OCI-LY1 (cell line): Measurements from ENCODE around the gene SYT6.
"Not testable (repeated sequence)": the region's sequence is repeated elsewhere in the genome, so short reads cannot be mapped to it uniquely, and the experiment has no call there.

ENCODE experiments used
- H2AFZ ChIP-seq: fragments of 200-600 bp; sonication (generic), shearing (Covaris generic); 2 replicates; pipeline ENCODE4 v1.6.0; 2014; ENCODE audit warnings: antibody characterized with exemption, mild to moderate bottlenecking, low read length
- H3F3A ChIP-seq: fragments of 200-600 bp; sonication (generic), shearing (Covaris generic); 2 replicates; pipeline ENCODE4 v1.6.0; 2014; ENCODE audit warnings: mild to moderate bottlenecking, antibody characterized with exemption, low read length, moderate library complexity; ENCODE audit not compliant: insufficient read depth
- H3K27ac ChIP-seq: fragments of 200-600 bp; sonication (generic); 2 replicates; pipeline ENCODE4 v1.5.1; 2014; ENCODE audit warnings: low read length, mixed run types, mild to moderate bottlenecking, low read depth; ENCODE audit not compliant: poor library complexity, severe bottlenecking
- H3K27me3 ChIP-seq: fragments of 200-600 bp; sonication (generic); 2 replicates; pipeline ENCODE4 v1.6.0; 2014; ENCODE audit warnings: antibody characterized with exemption, mild to moderate bottlenecking, low read length, moderate library complexity; ENCODE audit not compliant: insufficient read depth
- H3K36me3 ChIP-seq: fragments of 200-600 bp; sonication (generic); 2 replicates; pipeline ENCODE4 v1.6.1; 2014; ENCODE audit warnings: mild to moderate bottlenecking, antibody characterized with exemption, low read length, moderate library complexity, mixed read lengths; ENCODE audit not compliant: insufficient read depth
- H3K4me1 ChIP-seq: fragments of 200-600 bp; sonication (generic); 2 replicates; pipeline ENCODE4 v1.5.1; 2014; ENCODE audit warnings: mild to moderate bottlenecking, low read length, moderate library complexity; ENCODE audit not compliant: insufficient read depth, severe bottlenecking
- H3K4me2 ChIP-seq: fragments of 200-600 bp; sonication (generic), shearing (Covaris generic); 2 replicates; pipeline ENCODE4 v1.6.1; 2014; ENCODE audit warnings: low read length
- H3K4me3 ChIP-seq: fragments of 200-600 bp; sonication (generic); 2 replicates; pipeline ENCODE4 v1.5.1; 2014; ENCODE audit warnings: low read length, low read depth, mild to moderate bottlenecking, mixed read lengths; ENCODE audit not compliant: poor library complexity, severe bottlenecking
- H3K79me2 ChIP-seq: fragments of 200-600 bp; shearing (Covaris generic); 2 replicates; pipeline ENCODE4 v1.6.1; 2016; ENCODE audit warnings: mixed run types, low read length, mixed read lengths; ENCODE audit not compliant: insufficient read depth
- H3K9ac ChIP-seq: fragments of 200-600 bp; sonication (generic), shearing (Covaris generic); 2 replicates; pipeline ENCODE4 v1.6.1; 2014; ENCODE audit warnings: mild to moderate bottlenecking, low read length, mixed read lengths
- H3K9me2 ChIP-seq: fragments of 200-600 bp; sonication (generic), shearing (Covaris generic); 2 replicates; pipeline ENCODE4 v1.6.1; 2014; ENCODE audit warnings: low read depth, mild to moderate bottlenecking, low read length, mixed read lengths
- H3K9me3 ChIP-seq: fragments of 200-600 bp; shearing (Covaris generic); 2 replicates; pipeline ENCODE4 v1.6.1; 2014; ENCODE audit warnings: low read length, mixed read lengths
- H4K20me1 ChIP-seq: fragments of 200-600 bp; sonication (generic), shearing (Covaris generic); 2 replicates; pipeline ENCODE4 v1.6.0; 2016; ENCODE audit warnings: mild to moderate bottlenecking, low read length; ENCODE audit not compliant: insufficient read depth
- CTCF ChIP-seq: fragments of 200-600 bp; sonication (generic), shearing (Covaris generic); IDR thresholded peaks from 2 replicates; pipeline ENCODE4 v1.5.1; 2017; ENCODE audit warnings: mild to moderate bottlenecking, antibody characterized with exemption, low read length, moderate library complexity, mixed read lengths
- EZH2 ChIP-seq: fragments of 200-600 bp; sonication (generic), shearing (Covaris generic); IDR thresholded peaks from 2 replicates; pipeline ENCODE4 v1.8.0; 2017; ENCODE audit warnings: borderline replicate concordance, mixed run types, mild to moderate bottlenecking, antibody characterized with exemption, low read length, moderate library complexity, mixed read lengths

SYT6 gene

GRCh38 chr1:114063544-114063943 lies 90.1 kb downstream of the SYT6 start:
- H3K27ac ChIP-seq = no peak overlapping the region
- H3K9me2 ChIP-seq = no peaks in the 10 kb centered on the region
- H3K79me2 ChIP-seq = no peaks in the 10 kb centered on the region
- no peaks in the 10 kb centered on the region for H3F3A ChIP-seq
- H4K20me1 ChIP-seq = no peaks in the 10 kb centered on the region
- no peaks in the 10 kb centered on the region for H3K4me1 ChIP-seq
- H3K4me2 ChIP-seq = no peak overlapping the region
- no peak overlapping the region for H3K9ac ChIP-seq
- H3K27me3 ChIP-seq = no peaks in the 10 kb centered on the region
- no peak for TF ChIP-seq CTCF
- peaks cover 3% of the 10 kb centered on the region; the same call in 1 of the 2 replicates for H3K9me3 ChIP-seq
- no peak overlapping the region for H2AFZ ChIP-seq
- H3K36me3 ChIP-seq = no peaks in the 10 kb centered on the region
- H3K4me3 ChIP-seq = no peak overlapping the region

- no peak overlapping the region for H2AFZ ChIP-seq
- H3K4me1 ChIP-seq = no peaks in the 10 kb centered on the region
- TF ChIP-seq CTCF (no peak), EZH2 (no peak)
- no peaks in the 10 kb centered on the region for H3K79me2 ChIP-seq
- H3K36me3 ChIP-seq = no peaks in the 10 kb centered on the region
- H3F3A ChIP-seq = no peaks in the 10 kb centered on the region
- no peaks in the 10 kb centered on the region for H4K20me1 ChIP-seq
- no peak overlapping the region for H3K4me2 ChIP-seq
- H3K9me2 ChIP-seq = no peaks in the 10 kb centered on the region
- H3K9me3 ChIP-seq = peaks cover 3% of the 10 kb centered on the region; the same call in 1 of the 2 replicates
- H3K4me3 ChIP-seq = no peak overlapping the region
- H3K27ac ChIP-seq = no peak overlapping the region
- no peaks in the 10 kb centered on the region for H3K27me3 ChIP-seq
- no peak overlapping the region for H3K9ac ChIP-seq
Measured at GRCh38 chr1:114062477-114063099, 91.1 kb downstream of the SYT6 start.

- no peaks in the 10 kb centered on the region for H4K20me1 ChIP-seq
- no peaks in the 10 kb centered on the region for H3K9me2 ChIP-seq
- H3K79me2 ChIP-seq = no peaks in the 10 kb centered on the region
- no peaks in the 10 kb centered on the region for H3K4me1 ChIP-seq
- no peak overlapping the region for H3K9ac ChIP-seq
- H3K27me3 ChIP-seq = no peaks in the 10 kb centered on the region
- H3K9me3 ChIP-seq = peaks cover 3% of the 10 kb centered on the region; the same call in 1 of the 2 replicates
- H3K4me2 ChIP-seq = no peak overlapping the region
- TF ChIP-seq EZH2 (no peak), CTCF (no peak)
- H2AFZ ChIP-seq = no peak overlapping the region
- no peaks in the 10 kb centered on the region for H3F3A ChIP-seq
- H3K36me3 ChIP-seq = no peaks in the 10 kb centered on the region
- H3K4me3 ChIP-seq = no peak overlapping the region
- no peak overlapping the region for H3K27ac ChIP-seq
Measured at GRCh38 chr1:114061121-114061830, 92.4 kb downstream of the SYT6 start.

- H3K27ac ChIP-seq, H3K4me3 ChIP-seq, H3F3A ChIP-seq, H3K9ac ChIP-seq, H3K4me2 ChIP-seq, H3K9me3 ChIP-seq, H3K27me3 ChIP-seq, H3K9me2 ChIP-seq, H3K79me2 ChIP-seq, H4K20me1 ChIP-seq, H3K4me1 ChIP-seq, H2AFZ ChIP-seq, H3K36me3 ChIP-seq: not testable (repeated sequence)
Measured at GRCh38 chr1:114058236-114058635, 95.4 kb downstream of the SYT6 start.
